ENCODE results near the gene RHOT1. TPM values are rescaled to one million over a fixed set of nuclear protein-coding genes. Genes with fewer than 3 reads are reported as not detected.
"Not testable (repeated sequence)": the region's sequence is repeated elsewhere in the genome, so short reads cannot be mapped to it uniquely, and the experiment has no call there.

The RHOT1 gene
- total RNA-seq, 1 donor from 2014 or later: 36.1 TPM

GRCh38 chr17:32102646-32103186 is 39.6 kb upstream of the RHOT1 start:
- H3K4me1 Mint-ChIP-seq (ENCODE audit: low read depth, unreplicated experiment): no peaks in the 10 kb centered on the region
- H3K4me3 Mint-ChIP-seq (ENCODE audit: unreplicated experiment): no peak overlapping the region
- DNase-seq: no peak
- TF ChIP-seq CTCF (IDR thresholded peaks at IDR 0.05; ENCODE audit: partially characterized antibody, unreplicated experiment): no peak
- no peaks in the 10 kb centered on the region for H3K36me3 Mint-ChIP-seq (ENCODE audit: unreplicated experiment)
- no peaks in the 10 kb centered on the region for H3K9me3 Mint-ChIP-seq (ENCODE audit: unreplicated experiment)
- peaks cover 3% of the 10 kb centered on the region for H3K27me3 Mint-ChIP-seq (ENCODE audit: unreplicated experiment)
- peak overlapping the region; percentile 22 for H3K27ac Mint-ChIP-seq (ENCODE audit: unreplicated experiment)

- H3K27ac Mint-ChIP-seq (ENCODE audit: unreplicated experiment): no peak overlapping the region
- TF ChIP-seq CTCF (IDR thresholded peaks at IDR 0.05; ENCODE audit: partially characterized antibody, unreplicated experiment): no peak
- H3K9me3 Mint-ChIP-seq (ENCODE audit: unreplicated experiment): no peaks in the 10 kb centered on the region
- no peak overlapping the region for H3K4me3 Mint-ChIP-seq (ENCODE audit: unreplicated experiment)
- H3K27me3 Mint-ChIP-seq (ENCODE audit: unreplicated experiment): peaks cover 3% of the 10 kb centered on the region
- no peaks in the 10 kb centered on the region for H3K4me1 Mint-ChIP-seq (ENCODE audit: low read depth, unreplicated experiment)
- no peaks in the 10 kb centered on the region for H3K36me3 Mint-ChIP-seq (ENCODE audit: unreplicated experiment)
- DNase-seq: no peak
Measured at GRCh38 chr17:32103476-32104113, 38.7 kb upstream of the RHOT1 start.

DNA sequence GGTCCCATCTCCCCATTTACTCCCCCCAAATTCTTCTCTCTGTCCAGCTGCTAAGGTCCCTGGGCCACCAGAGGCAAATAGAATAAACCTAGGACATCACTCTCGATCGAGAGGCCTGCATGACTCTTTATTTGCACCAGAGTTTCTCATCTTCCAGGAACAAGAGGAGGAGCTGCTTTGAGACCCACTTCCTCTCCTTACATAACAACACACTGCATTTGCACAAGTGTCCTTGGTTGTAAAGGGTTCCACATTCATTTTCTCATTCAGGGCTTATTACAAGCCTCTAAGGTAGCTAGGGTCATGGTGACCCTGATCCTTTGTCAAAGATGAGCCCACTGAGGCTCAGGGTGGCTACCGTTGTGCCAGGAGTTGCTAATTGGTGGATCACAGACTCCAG is 38.1 kb upstream of the RHOT1 start:
- DNase-seq: no peak
- Mint-ChIP-seq H3K4me3 (ENCODE audit: unreplicated experiment) (no peak overlapping the region), H3K9me3 (ENCODE audit: unreplicated experiment) (no peaks in the 10 kb centered on the region), H3K36me3 (ENCODE audit: unreplicated experiment) (no peaks in the 10 kb centered on the region), H3K27me3 (ENCODE audit: unreplicated experiment) (peaks cover 3% of the 10 kb centered on the region), H3K4me1 (ENCODE audit: low read depth, unreplicated experiment) (no peaks in the 10 kb centered on the region), H3K27ac (ENCODE audit: unreplicated experiment) (no peak overlapping the region)
- TF ChIP-seq CTCF (IDR thresholded peaks at IDR 0.05; ENCODE audit: partially characterized antibody, unreplicated experiment): no peak

GRCh38 chr17:32106471-32106981 is 35.8 kb upstream of the RHOT1 start:
- not testable (repeated sequence) for H3K27ac Mint-ChIP-seq (ENCODE audit: unreplicated experiment); H3K36me3 Mint-ChIP-seq (ENCODE audit: unreplicated experiment); H3K27me3 Mint-ChIP-seq (ENCODE audit: unreplicated experiment); H3K4me3 Mint-ChIP-seq (ENCODE audit: unreplicated experiment); DNase-seq; H3K9me3 Mint-ChIP-seq (ENCODE audit: unreplicated experiment); H3K4me1 Mint-ChIP-seq (ENCODE audit: low read depth, unreplicated experiment)

- not testable (repeated sequence) for H3K4me3 Mint-ChIP-seq (ENCODE audit: unreplicated experiment); H3K27ac Mint-ChIP-seq (ENCODE audit: unreplicated experiment); H3K4me1 Mint-ChIP-seq (ENCODE audit: low read depth, unreplicated experiment); H3K36me3 Mint-ChIP-seq (ENCODE audit: unreplicated experiment); DNase-seq; H3K9me3 Mint-ChIP-seq (ENCODE audit: unreplicated experiment); H3K27me3 Mint-ChIP-seq (ENCODE audit: unreplicated experiment)
Measured at GRCh38 chr17:32107194-32107593, 35.1 kb upstream of the RHOT1 start.

GRCh38 chr17:32110596-32110995 is 31.7 kb upstream of the RHOT1 start:
- Mint-ChIP-seq H3K4me1 (ENCODE audit: low read depth, unreplicated experiment) (no peaks in the 10 kb centered on the region), H3K27ac (ENCODE audit: unreplicated experiment) (no peak overlapping the region), H3K4me3 (ENCODE audit: unreplicated experiment) (no peak overlapping the region), H3K36me3 (ENCODE audit: unreplicated experiment) (no peaks in the 10 kb centered on the region), H3K9me3 (ENCODE audit: unreplicated experiment) (no peaks in the 10 kb centered on the region), H3K27me3 (ENCODE audit: unreplicated experiment) (peaks cover 1% of the 10 kb centered on the region)
- DNase-seq: no peak
- TF ChIP-seq CTCF (IDR thresholded peaks at IDR 0.05; ENCODE audit: partially characterized antibody, unreplicated experiment): no peak

Data from glutamatergic neuron (in vitro differentiated cells).